GM19193 (cell line): ENCODE results near the gene TMC2.

ENCODE experiments used
- POLR2A ChIP-seq: IDR thresholded peaks from 4 replicates; pipeline ENCODE4 v1.6.1; 2011; ENCODE audit not compliant: insufficient read depth, insufficient read length; ENCODE audit errors: extremely low read depth

TMC2 gene

GRCh38 chr20:2521369-2522305 lies 14.7 kb upstream of the TMC2 start:
- no peak for TF ChIP-seq POLR2A

- TF ChIP-seq POLR2A: peak; percentile 50
These were observed 12.3 kb upstream of the TMC2 start for GRCh38 chr20:2523919-2524708.

GRCh38 chr20:2524709-2525506 lies 11.5 kb upstream of the TMC2 start:
- no peak for TF ChIP-seq POLR2A

GRCh38 chr20:2527762-2528161 lies 8.6 kb upstream of the TMC2 start:
- TF ChIP-seq POLR2A: no peak

- no peak for TF ChIP-seq POLR2A
These were observed 7.6 kb upstream of the TMC2 start for GRCh38 chr20:2528671-2529271.

- TF ChIP-seq POLR2A: no peak
These were observed 3.3 kb upstream of the TMC2 start for GRCh38 chr20:2533118-2533517.

GRCh38 chr20:2535711-2536559 lies 438 bp upstream of the TMC2 start:
- no peak for TF ChIP-seq POLR2A

- no peak for TF ChIP-seq POLR2A
These were observed 728 bp downstream of the TMC2 start for GRCh38 chr20:2537101-2537500.

GRCh38 chr20:2538356-2538755 lies 2.0 kb downstream of the TMC2 start:
- TF ChIP-seq POLR2A: no peak

- no peak for TF ChIP-seq POLR2A
These were observed 2.8 kb downstream of the TMC2 start for GRCh38 chr20:2538931-2539720.

- no peak for TF ChIP-seq POLR2A
These were observed 5.6 kb downstream of the TMC2 start for GRCh38 chr20:2541940-2542339.

- no peak for TF ChIP-seq POLR2A
These were observed 6.0 kb downstream of the TMC2 start for GRCh38 chr20:2542361-2542760.

- TF ChIP-seq POLR2A: no peak
These were observed 7.8 kb downstream of the TMC2 start for GRCh38 chr20:2544211-2544610.
